NB4 (cell line): ENCODE measurements around the gene ZFYVE27.
A peak's percentile ranks its signal among the peaks of the same experiment; 100 is the strongest.

Experiments used
- DNase-seq: peaks from one replicate; pipeline ENCODE4 v3.0.0; 2010; ENCODE audit warnings: low read depth
- H3K4me3 ChIP-seq: one replicate; pipeline ENCODE4 v1.5.1; 2011; ENCODE audit warnings: mild to moderate bottlenecking, low read depth, low read length, moderate library complexity
- CTCF ChIP-seq: IDR thresholded peaks from one replicate; pipeline ENCODE4 v1.5.1; 2012; ENCODE audit warnings: low read depth, low read length
- MAX ChIP-seq: IDR thresholded peaks from 2 replicates; pipeline ENCODE4 v1.6.1; 2011; ENCODE audit warnings: low read depth, low read length
- MYC ChIP-seq: IDR thresholded peaks from 2 replicates; pipeline ENCODE4 v1.6.1; 2011; ENCODE audit warnings: low read depth, low read length
- POLR2A ChIP-seq: IDR thresholded peaks from 2 replicates; pipeline ENCODE4 v1.6.1; 2011; ENCODE audit warnings: mild to moderate bottlenecking; ENCODE audit not compliant: insufficient read length; ENCODE audit errors: extremely low read depth

ZFYVE27 gene

GRCh38 chr10:97757471-97757870 lies 20.5 kb downstream of the ZFYVE27 start:
- TF ChIP-seq CTCF, result no peak
- TF ChIP-seq POLR2A, result no peak
- TF ChIP-seq MYC, result no peak
- no peak for TF ChIP-seq MAX
- H3K4me3 ChIP-seq, result no peak overlapping the region
- DNase-seq, result no peak

- DNase-seq, result peak; percentile 69
- TF ChIP-seq MYC, result no peak
- peak; percentile 4; the same call in 1 of the 2 replicates for TF ChIP-seq MAX
- TF ChIP-seq CTCF, result peak; percentile 94
- TF ChIP-seq POLR2A, result no peak
- no peak overlapping the region for H3K4me3 ChIP-seq
Observed at GRCh38 chr10:97759158-97759887, 22.4 kb downstream of the ZFYVE27 start.

GRCh38 chr10:97759946-97760345 lies 23.0 kb downstream of the ZFYVE27 start:
- H3K4me3 ChIP-seq, result no peak overlapping the region
- TF ChIP-seq CTCF (no peak), MAX (no peak), MYC (no peak), POLR2A (no peak)
- DNase-seq, result no peak

GRCh38 chr10:97760461-97761257 lies 23.7 kb downstream of the ZFYVE27 start:
- TF ChIP-seq MAX, result no peak
- TF ChIP-seq MYC, result no peak
- TF ChIP-seq POLR2A, result no peak
- no peak for TF ChIP-seq CTCF
- DNase-seq, result no peak
- H3K4me3 ChIP-seq, result no peak overlapping the region

GRCh38 chr10:97761331-97761865 lies 24.5 kb downstream of the ZFYVE27 start:
- DNase-seq, result no peak
- no peak overlapping the region for H3K4me3 ChIP-seq
- TF ChIP-seq MAX (no peak), POLR2A (no peak), MYC (no peak), CTCF (no peak)
